WTC11 (cell line): Measurements from ENCODE around the gene CDK10. TPM values are rescaled to one million over a fixed set of nuclear protein-coding genes. Genes with fewer than 3 reads are reported as not detected.

Source experiments
- ATAC-seq: fragments of 200-7000 bp; cut with Tn5 transposase; 2 replicates; pipeline ENCODE4 v1.10.0; 2021; ENCODE audit warnings: mild to moderate bottlenecking, moderate library complexity
- CTCF ChIA-PET: fragments of 300-600 bp; sonication (Branson Sonifier 250); formaldehyde crosslinking; loops from one replicate; lab custom pipeline; 2021; ENCODE audit warnings: antibody characterized with exemption; lab: Charles Lee
- POLR2A ChIA-PET: fragments of 350-600 bp; sonication (Branson Sonifier 250); formaldehyde crosslinking; loops from one replicate; lab custom pipeline; 2021; ENCODE audit warnings: antibody characterized with exemption; lab: Charles Lee
- DNase-seq: peaks from one replicate; pipeline ENCODE4 v3.0.0; 2021; ENCODE audit warnings: low spot score
- H3K27ac Mint-ChIP-seq: 2 replicates; pipeline ENCODE4 v1.8.0; 2021; ENCODE audit warnings: mixed read lengths
- H3K27me3 Mint-ChIP-seq: 2 replicates; pipeline ENCODE4 v1.8.0; 2021; ENCODE audit warnings: low read depth, mild to moderate bottlenecking, moderate library complexity, mixed read lengths
- H3K36me3 Mint-ChIP-seq: 2 replicates; pipeline ENCODE4 v1.8.0; 2021; ENCODE audit warnings: mixed read lengths
- H3K4me1 Mint-ChIP-seq: 2 replicates; pipeline ENCODE4 v1.8.0; 2022; ENCODE audit warnings: mixed read lengths
- H3K4me3 Mint-ChIP-seq: 2 replicates; pipeline ENCODE4 v1.8.0; 2021; ENCODE audit warnings: mild to moderate bottlenecking, moderate library complexity, mixed read lengths
- H3K9me3 Mint-ChIP-seq: 2 replicates; pipeline ENCODE4 v1.8.0; 2021; ENCODE audit warnings: mixed read lengths
- ELF4 ChIP-seq: sonication (generic); formaldehyde crosslinking; IDR thresholded peaks from 2 replicates; pipeline ENCODE4 v1.8.1; 2022; ENCODE audit warnings: low read depth, mild to moderate bottlenecking, moderate library complexity, missing genetic modification reagents
- FOXJ3 ChIP-seq: sonication (generic); formaldehyde crosslinking; IDR thresholded peaks from 2 replicates; pipeline ENCODE4 v1.9.0; 2021; ENCODE audit warnings: missing genetic modification reagents, mild to moderate bottlenecking, borderline replicate concordance
- FOXP1 ChIP-seq: sonication (generic); formaldehyde crosslinking; IDR thresholded peaks from 2 replicates; pipeline ENCODE4 v1.8.0; 2022; ENCODE audit warnings: missing genetic modification reagents, mild to moderate bottlenecking, moderate library complexity, borderline replicate concordance
- KAT7 ChIP-seq: sonication (generic); formaldehyde crosslinking; IDR thresholded peaks from 2 replicates; pipeline ENCODE4 v1.8.1; 2023; ENCODE audit warnings: missing genetic modification reagents, mild to moderate bottlenecking, borderline replicate concordance
- MXD4 ChIP-seq: fragments of 250-450 bp; sonication (Bioruptor Pico); IDR thresholded peaks from 2 replicates; pipeline ENCODE4 v1.8.0; 2021; ENCODE audit warnings: mild to moderate bottlenecking, moderate library complexity, borderline replicate concordance
- NFATC4 ChIP-seq: fragments of 250-450 bp; sonication (Bioruptor Pico); IDR thresholded peaks from 2 replicates; pipeline ENCODE4 v1.9.0; 2021; ENCODE audit warnings: mild to moderate bottlenecking
- NR3C1 ChIP-seq: sonication (generic); formaldehyde crosslinking; conservative IDR thresholded peaks from 2 replicates; pipeline ENCODE4 v1.8.1; 2023; ENCODE audit warnings: low read depth, mild to moderate bottlenecking, missing genetic modification reagents
- TCF7 ChIP-seq: sonication (generic); formaldehyde crosslinking; IDR thresholded peaks from 2 replicates; pipeline ENCODE4 v1.8.0; 2022; ENCODE audit warnings: mild to moderate bottlenecking, low read depth, missing genetic modification reagents, moderate library complexity
- TEAD4 ChIP-seq: sonication (generic); formaldehyde crosslinking; IDR thresholded peaks from 2 replicates; pipeline ENCODE4 v1.8.0; 2022; ENCODE audit warnings: mild to moderate bottlenecking, missing genetic modification reagents
- ZBTB21 ChIP-seq: sonication (generic); formaldehyde crosslinking; IDR thresholded peaks from 2 replicates; pipeline ENCODE4 v1.8.1; 2023; ENCODE audit warnings: mild to moderate bottlenecking, missing genetic modification reagents, borderline replicate concordance
- ZNF138 ChIP-seq: sonication (generic); formaldehyde crosslinking; conservative IDR thresholded peaks from 2 replicates; pipeline ENCODE4 v1.8.1; 2022; ENCODE audit warnings: mild to moderate bottlenecking, moderate library complexity, missing genetic modification reagents
- ZNF263 ChIP-seq: sonication (generic); formaldehyde crosslinking; IDR thresholded peaks from 2 replicates; pipeline ENCODE4 v1.8.1; 2022; ENCODE audit warnings: low read depth, mild to moderate bottlenecking, moderate library complexity, missing genetic modification reagents
- ZNF671 ChIP-seq: fragments of 250-450 bp; sonication (Bioruptor Pico); IDR thresholded peaks from 2 replicates; pipeline ENCODE4 v1.8.0; 2021; ENCODE audit warnings: mild to moderate bottlenecking
- total RNA-seq: library from RNA; stranded (reverse); gene quantifications from 3 replicates; pipeline ENCODE4 v1.2.3, GENCODE V29; 2021
- TF ChIP-seq, protein P1 (sequence below): sonication (generic); formaldehyde crosslinking; IDR thresholded peaks from 2 replicates; pipeline ENCODE4 v1.8.0; 2023; ENCODE audit warnings: missing genetic modification reagents, mild to moderate bottlenecking, borderline replicate concordance
- TF ChIP-seq, protein P2 (sequence below): sonication (generic); formaldehyde crosslinking; IDR thresholded peaks from 2 replicates; pipeline ENCODE4 v1.8.0; 2022; ENCODE audit warnings: mild to moderate bottlenecking, missing genetic modification reagents
- TF ChIP-seq, protein P3 (sequence below): sonication (generic); formaldehyde crosslinking; IDR thresholded peaks from 2 replicates; pipeline ENCODE4 v1.8.1; 2023; ENCODE audit warnings: mild to moderate bottlenecking, missing genetic modification reagents, borderline replicate concordance
- TF ChIP-seq, protein P4 (sequence below): sonication (generic); formaldehyde crosslinking; IDR thresholded peaks from 2 replicates; pipeline ENCODE4 v1.8.1; 2022; ENCODE audit warnings: low read depth, missing genetic modification reagents, borderline replicate concordance
- TF ChIP-seq, protein P5 (sequence below): sonication (generic); formaldehyde crosslinking; conservative IDR thresholded peaks from 2 replicates; pipeline ENCODE4 v1.8.1; 2022; ENCODE audit warnings: mild to moderate bottlenecking, missing genetic modification reagents
- TF ChIP-seq, protein P6 (sequence below): fragments of 250-450 bp; sonication (Bioruptor Pico); IDR thresholded peaks from 2 replicates; pipeline ENCODE4 v1.9.0; 2021; ENCODE audit warnings: mild to moderate bottlenecking

CDK10 gene
- total RNA-seq, 1 experiment from 2014 or later = 102 TPM

DNA sequence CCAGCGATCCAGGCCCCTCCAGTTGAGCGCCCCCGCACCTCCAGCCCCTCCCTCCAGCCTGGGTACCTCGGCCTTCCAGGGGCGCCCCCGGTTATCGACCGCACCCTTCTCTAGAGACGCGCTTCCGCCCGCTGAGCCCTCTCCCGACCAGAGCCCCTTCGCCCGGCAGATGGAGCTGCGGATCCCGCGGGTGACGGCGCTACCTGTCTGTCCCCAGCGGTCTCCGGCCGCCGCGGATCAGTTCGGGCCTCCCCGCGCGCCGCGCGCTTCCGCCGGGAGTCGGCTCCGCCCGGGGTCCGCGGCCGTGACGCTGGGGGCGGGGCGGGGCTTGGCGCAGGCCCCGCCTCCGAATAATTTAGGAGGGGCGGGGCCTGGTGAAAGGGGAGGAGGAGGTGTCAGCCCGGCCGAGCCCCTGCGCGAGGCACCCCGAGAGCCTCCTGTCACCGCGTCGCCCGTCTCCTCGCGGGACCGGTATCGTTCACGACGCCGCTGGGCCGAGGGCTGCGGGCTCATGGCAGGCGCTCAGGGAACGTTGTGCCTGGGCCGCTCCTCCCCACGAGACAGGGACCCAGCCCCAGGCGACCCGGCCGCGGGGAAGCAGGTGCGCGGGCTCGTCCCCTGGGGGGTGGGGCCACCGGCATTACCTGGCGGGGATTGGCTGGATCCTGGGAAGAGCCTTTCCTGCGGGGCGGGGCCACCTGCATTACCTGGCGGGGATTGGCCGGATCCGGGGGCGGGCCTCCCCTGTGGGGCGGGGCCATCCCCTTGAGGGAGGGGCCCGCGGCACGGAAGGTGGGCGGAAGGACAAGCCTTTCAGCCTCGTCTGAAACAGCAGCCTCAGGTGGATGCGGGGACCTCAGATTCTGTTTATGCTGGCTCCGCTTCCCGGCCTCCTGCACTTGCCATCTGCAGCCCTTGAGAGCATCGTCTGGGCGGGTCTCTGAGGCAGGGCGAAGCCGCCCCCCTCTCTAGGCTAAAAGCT, 15.2 kb downstream of the CDK10 start, which contains the start of gene SPATA2L (continued):
- TF ChIP-seq, protein P1, sequence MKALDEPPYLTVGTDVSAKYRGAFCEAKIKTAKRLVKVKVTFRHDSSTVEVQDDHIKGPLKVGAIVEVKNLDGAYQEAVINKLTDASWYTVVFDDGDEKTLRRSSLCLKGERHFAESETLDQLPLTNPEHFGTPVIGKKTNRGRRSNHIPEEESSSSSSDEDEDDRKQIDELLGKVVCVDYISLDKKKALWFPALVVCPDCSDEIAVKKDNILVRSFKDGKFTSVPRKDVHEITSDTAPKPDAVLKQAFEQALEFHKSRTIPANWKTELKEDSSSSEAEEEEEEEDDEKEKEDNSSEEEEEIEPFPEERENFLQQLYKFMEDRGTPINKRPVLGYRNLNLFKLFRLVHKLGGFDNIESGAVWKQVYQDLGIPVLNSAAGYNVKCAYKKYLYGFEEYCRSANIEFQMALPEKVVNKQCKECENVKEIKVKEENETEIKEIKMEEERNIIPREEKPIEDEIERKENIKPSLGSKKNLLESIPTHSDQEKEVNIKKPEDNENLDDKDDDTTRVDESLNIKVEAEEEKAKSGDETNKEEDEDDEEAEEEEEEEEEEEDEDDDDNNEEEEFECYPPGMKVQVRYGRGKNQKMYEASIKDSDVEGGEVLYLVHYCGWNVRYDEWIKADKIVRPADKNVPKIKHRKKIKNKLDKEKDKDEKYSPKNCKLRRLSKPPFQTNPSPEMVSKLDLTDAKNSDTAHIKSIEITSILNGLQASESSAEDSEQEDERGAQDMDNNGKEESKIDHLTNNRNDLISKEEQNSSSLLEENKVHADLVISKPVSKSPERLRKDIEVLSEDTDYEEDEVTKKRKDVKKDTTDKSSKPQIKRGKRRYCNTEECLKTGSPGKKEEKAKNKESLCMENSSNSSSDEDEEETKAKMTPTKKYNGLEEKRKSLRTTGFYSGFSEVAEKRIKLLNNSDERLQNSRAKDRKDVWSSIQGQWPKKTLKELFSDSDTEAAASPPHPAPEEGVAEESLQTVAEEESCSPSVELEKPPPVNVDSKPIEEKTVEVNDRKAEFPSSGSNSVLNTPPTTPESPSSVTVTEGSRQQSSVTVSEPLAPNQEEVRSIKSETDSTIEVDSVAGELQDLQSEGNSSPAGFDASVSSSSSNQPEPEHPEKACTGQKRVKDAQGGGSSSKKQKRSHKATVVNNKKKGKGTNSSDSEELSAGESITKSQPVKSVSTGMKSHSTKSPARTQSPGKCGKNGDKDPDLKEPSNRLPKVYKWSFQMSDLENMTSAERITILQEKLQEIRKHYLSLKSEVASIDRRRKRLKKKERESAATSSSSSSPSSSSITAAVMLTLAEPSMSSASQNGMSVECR = peak; percentile 22; the same call in 1 of the 2 replicates
- TF ChIP-seq, protein P2, sequence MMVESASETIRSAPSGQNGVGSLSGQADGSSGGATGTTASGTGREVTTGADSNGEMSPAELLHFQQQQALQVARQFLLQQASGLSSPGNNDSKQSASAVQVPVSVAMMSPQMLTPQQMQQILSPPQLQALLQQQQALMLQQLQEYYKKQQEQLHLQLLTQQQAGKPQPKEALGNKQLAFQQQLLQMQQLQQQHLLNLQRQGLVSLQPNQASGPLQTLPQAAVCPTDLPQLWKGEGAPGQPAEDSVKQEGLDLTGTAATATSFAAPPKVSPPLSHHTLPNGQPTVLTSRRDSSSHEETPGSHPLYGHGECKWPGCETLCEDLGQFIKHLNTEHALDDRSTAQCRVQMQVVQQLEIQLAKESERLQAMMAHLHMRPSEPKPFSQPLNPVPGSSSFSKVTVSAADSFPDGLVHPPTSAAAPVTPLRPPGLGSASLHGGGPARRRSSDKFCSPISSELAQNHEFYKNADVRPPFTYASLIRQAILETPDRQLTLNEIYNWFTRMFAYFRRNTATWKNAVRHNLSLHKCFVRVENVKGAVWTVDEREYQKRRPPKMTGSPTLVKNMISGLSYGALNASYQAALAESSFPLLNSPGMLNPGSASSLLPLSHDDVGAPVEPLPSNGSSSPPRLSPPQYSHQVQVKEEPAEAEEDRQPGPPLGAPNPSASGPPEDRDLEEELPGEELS (CRISPR knock-in tag) = 0 out of 2 replicates have a peak, but pooled peaks have one; percentile 29
- TF ChIP-seq ZBTB21 (CRISPR knock-in tag) = no peak
- TF ChIP-seq FOXJ3 = no peak
- TF ChIP-seq ZNF138 (CRISPR knock-in tag) = no peak

DNA sequence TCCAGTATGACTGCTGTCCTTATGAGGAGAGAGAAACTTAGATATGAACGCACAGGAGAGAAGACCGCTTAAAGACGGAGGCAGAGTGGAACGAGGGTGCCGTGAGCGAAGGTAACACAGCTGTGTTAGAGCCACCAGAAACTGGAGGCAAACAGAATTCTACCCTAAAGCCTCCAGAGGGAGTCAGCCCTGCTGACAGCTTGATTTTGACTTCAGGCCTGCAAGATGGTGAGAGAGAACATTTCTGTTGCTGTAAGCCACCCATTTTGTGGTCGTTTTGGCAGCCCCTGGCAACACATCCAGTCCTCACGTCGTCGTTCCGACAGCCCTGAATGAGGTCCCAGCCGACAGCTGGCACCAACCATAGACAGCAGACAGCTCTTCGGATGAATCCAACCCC, 17.8 kb downstream of the CDK10 start:
- H3K9me3 Mint-ChIP-seq = no peaks in the 10 kb centered on the region
- ChIA-PET CTCF (interaction anchor here (0.7 to 1.0 kb wide), 4 partner anchors 97 to 219 kb away, joined by 3 to 5 read pairs (median 4); partner anchors contain the start of gene TUBB3), POLR2A (interaction anchor here (0.6 kb wide), 1 partner anchor 37 kb away, joined by 3 read pairs; no protein-coding TSS in a partner anchor)
- peaks cover 19% of the 10 kb centered on the region for H3K4me1 Mint-ChIP-seq
- H3K4me3 Mint-ChIP-seq = no peak overlapping the region
- no peak overlapping the region for H3K27ac Mint-ChIP-seq
- H3K27me3 Mint-ChIP-seq = peaks cover 37% of the 10 kb centered on the region
- DNase-seq (no peak), ATAC-seq (no peak)
- no peak for TF ChIP-seq ZNF263 (CRISPR knock-in tag)
- TF ChIP-seq, protein P3, sequence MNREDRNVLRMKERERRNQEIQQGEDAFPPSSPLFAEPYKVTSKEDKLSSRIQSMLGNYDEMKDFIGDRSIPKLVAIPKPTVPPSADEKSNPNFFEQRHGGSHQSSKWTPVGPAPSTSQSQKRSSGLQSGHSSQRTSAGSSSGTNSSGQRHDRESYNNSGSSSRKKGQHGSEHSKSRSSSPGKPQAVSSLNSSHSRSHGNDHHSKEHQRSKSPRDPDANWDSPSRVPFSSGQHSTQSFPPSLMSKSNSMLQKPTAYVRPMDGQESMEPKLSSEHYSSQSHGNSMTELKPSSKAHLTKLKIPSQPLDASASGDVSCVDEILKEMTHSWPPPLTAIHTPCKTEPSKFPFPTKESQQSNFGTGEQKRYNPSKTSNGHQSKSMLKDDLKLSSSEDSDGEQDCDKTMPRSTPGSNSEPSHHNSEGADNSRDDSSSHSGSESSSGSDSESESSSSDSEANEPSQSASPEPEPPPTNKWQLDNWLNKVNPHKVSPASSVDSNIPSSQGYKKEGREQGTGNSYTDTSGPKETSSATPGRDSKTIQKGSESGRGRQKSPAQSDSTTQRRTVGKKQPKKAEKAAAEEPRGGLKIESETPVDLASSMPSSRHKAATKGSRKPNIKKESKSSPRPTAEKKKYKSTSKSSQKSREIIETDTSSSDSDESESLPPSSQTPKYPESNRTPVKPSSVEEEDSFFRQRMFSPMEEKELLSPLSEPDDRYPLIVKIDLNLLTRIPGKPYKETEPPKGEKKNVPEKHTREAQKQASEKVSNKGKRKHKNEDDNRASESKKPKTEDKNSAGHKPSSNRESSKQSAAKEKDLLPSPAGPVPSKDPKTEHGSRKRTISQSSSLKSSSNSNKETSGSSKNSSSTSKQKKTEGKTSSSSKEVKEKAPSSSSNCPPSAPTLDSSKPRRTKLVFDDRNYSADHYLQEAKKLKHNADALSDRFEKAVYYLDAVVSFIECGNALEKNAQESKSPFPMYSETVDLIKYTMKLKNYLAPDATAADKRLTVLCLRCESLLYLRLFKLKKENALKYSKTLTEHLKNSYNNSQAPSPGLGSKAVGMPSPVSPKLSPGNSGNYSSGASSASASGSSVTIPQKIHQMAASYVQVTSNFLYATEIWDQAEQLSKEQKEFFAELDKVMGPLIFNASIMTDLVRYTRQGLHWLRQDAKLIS (CRISPR knock-in tag) = no peak
- TF ChIP-seq TCF7 (CRISPR knock-in tag) = no peak
- TF ChIP-seq MXD4 = no peak
- no peak for TF ChIP-seq KAT7 (CRISPR knock-in tag)
- TF ChIP-seq NFATC4 = no peak
- TF ChIP-seq ZNF671 (CRISPR knock-in tag) = no peak
- no peak for TF ChIP-seq TEAD4 (CRISPR knock-in tag)
- TF ChIP-seq ELF4 (CRISPR knock-in tag) = no peak
- TF ChIP-seq FOXP1 (CRISPR knock-in tag) = no peak
- TF ChIP-seq NR3C1 = no peak
- TF ChIP-seq, protein P4, sequence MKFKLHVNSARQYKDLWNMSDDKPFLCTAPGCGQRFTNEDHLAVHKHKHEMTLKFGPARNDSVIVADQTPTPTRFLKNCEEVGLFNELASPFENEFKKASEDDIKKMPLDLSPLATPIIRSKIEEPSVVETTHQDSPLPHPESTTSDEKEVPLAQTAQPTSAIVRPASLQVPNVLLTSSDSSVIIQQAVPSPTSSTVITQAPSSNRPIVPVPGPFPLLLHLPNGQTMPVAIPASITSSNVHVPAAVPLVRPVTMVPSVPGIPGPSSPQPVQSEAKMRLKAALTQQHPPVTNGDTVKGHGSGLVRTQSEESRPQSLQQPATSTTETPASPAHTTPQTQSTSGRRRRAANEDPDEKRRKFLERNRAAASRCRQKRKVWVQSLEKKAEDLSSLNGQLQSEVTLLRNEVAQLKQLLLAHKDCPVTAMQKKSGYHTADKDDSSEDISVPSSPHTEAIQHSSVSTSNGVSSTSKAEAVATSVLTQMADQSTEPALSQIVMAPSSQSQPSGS (CRISPR knock-in tag) = no peak
- TF ChIP-seq, protein P5, sequence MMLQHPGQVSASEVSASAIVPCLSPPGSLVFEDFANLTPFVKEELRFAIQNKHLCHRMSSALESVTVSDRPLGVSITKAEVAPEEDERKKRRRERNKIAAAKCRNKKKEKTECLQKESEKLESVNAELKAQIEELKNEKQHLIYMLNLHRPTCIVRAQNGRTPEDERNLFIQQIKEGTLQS (CRISPR knock-in tag) = no peak
- TF ChIP-seq, protein P6, sequence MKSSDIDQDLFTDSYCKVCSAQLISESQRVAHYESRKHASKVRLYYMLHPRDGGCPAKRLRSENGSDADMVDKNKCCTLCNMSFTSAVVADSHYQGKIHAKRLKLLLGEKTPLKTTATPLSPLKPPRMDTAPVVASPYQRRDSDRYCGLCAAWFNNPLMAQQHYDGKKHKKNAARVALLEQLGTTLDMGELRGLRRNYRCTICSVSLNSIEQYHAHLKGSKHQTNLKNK (CRISPR knock-in tag) = no peak
- peaks cover under 1% of the 10 kb centered on the region; the same call in 1 of the 2 replicates for H3K36me3 Mint-ChIP-seq
